ENCODE measurements around the gene NCOA3.

Gene NCOA3

DNA sequence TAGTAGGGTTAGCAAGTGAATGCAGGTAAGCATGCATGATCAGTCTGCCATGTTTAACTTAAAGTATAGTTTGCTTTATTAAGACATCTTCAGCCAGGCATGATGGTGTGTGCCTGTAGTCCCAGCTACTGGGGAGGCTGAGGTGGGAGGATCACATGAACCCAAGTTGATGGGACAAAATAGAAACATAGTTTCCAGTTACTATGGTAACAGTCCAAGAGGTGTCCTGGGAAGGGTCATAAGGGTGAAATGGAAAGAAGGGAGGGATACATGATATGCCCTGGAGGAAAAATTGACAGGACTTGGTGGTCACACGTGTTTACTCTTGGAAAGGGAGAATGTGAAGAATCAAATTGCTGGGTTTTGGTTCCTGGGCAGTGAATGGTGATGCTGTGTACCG lies 143.9 kb downstream of the NCOA3 start:
- no peak for DNase-seq

DNA sequence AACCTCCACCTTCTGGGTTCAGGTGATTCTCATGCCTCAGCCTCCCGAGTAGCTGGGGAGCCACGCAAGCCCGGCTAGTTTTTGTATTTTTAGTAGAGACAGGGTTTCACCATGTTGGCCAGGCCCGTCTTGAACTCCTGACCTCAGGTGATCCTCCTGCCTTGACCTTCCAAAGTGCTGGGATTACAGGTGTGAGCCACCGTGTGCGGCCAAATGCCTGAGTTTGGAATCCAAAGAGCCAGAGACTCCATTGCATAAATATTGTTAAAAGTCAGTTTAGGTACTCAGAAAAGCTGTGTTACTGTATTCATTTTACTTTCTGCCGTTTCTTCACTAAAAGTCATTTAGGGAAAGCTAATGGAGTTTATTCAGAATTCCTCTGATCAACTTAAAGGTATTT lies 146.3 kb downstream of the NCOA3 start:
- no peak for DNase-seq

DNA sequence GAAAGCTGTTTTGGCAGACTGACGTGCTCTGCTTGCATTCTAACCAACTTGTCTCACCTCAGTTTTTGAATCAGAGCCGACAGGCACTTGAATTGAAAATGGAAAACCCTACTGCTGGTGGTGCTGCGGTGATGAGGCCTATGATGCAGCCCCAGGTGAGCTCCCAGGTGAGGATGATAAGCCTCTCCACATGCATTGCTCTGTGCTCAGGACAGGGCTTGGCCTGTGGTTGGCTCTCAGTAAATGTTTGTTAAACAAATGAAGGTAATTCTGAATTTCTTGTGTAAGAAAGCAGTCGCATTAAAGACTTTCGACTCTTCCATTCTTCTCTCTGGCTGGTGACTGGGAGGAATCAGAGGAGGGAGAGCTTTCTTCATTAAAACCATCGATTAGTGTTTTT lies 147.3 kb downstream of the NCOA3 start:
- DNase-seq, result no peak

DNA sequence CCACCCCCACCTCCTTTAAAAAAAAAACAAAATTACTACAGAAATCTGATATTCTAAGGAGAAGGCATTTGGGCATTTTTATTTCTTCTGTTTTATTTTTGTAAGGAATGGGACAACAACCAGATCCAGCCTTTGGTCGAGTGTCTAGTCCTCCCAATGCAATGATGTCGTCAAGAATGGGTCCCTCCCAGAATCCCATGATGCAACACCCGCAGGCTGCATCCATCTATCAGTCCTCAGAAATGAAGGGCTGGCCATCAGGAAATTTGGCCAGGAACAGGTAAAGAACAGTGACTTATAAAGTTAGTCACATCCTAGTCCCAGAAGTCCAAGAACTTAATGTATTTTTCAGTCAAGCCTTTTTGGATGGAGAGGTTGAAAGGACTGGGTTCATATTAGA lies 150.6 kb downstream of the NCOA3 start:
- DNase-seq, result no peak

DNA sequence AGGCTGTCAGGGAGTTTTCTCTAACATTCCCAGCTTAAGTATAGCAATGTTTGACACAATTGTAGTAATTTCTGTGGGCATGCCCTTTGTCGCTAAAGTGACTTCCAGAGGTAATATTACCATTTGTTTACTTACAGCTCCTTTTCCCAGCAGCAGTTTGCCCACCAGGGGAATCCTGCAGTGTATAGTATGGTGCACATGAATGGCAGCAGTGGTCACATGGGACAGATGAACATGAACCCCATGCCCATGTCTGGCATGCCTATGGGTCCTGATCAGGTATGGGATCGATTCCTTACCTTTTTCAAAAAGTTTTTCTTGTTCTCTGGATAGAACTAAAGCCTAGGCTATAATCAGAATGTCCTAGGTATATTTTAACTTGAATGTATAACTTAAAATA lies 151.1 kb downstream of the NCOA3 start:
- DNase-seq, result no peak

DNA sequence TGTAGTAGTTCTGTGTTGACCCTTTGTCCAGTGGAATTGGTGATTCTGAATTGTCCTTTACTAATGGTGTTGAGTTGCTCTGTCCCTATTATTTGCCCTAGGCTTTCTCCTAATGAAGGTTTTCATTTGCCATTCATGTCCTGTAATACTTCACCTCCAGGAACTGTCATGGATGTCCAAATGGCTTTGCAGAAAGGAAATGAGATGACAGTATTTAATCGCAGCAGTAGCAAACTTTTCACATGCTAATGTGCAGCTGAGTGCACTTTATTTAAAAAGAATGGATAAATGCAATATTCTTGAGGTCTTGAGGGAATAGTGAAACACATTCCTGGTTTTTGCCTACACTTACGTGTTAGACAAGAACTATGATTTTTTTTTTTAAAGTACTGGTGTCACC lies 152.2 kb downstream of the NCOA3 start:
- no peak for DNase-seq

DNA sequence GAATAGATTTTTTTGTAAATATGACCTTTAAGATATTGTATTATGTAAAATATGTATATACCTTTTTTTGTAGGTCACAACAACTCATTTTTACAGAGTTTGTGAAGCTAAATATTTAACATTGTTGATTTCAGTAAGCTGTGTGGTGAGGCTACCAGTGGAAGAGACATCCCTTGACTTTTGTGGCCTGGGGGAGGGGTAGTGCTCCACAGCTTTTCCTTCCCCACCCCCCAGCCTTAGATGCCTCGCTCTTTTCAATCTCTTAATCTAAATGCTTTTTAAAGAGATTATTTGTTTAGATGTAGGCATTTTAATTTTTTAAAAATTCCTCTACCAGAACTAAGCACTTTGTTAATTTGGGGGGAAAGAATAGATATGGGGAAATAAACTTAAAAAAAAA lies 152.7 kb downstream of the NCOA3 start:
- no peak for DNase-seq

DNA sequence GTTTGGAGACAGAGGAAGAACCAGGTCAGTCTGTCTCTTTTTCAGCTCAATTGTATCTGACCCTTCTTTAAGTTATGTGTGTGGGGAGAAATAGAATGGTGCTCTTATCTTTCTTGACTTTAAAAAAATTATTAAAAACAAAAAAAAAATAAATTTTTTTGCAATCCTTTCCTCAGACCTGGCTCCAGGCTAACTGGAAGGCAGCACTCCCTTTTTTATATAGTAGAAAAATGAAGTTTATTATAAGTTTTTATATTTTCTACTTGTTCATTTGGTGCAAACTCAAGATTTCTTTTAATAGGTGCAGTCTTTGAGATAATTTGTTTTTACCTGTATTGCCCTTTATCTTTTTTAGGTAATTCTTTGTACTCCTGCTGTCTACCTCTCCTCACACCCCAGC lies 153.9 kb downstream of the NCOA3 start:
- no peak for DNase-seq

DNA sequence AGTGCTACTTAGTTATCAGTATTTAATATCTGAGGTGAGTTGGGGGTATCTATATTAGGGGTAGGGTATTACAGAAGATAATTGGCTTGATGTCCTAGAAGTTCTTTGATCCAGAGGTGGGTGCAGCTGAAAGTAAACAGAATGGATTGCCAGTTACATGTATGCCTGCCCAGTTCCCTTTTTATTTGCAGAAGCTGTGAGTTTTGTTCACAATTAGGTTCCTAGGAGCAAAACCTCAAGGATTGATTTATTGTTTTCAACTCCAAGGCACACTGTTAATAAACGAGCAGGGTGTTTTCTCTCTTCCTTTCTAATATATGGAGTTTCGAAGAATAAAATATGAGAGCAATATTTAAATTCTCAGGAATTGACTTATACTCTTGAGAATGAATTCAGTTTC lies 154.6 kb downstream of the NCOA3 start:
- no peak for DNase-seq

DNA sequence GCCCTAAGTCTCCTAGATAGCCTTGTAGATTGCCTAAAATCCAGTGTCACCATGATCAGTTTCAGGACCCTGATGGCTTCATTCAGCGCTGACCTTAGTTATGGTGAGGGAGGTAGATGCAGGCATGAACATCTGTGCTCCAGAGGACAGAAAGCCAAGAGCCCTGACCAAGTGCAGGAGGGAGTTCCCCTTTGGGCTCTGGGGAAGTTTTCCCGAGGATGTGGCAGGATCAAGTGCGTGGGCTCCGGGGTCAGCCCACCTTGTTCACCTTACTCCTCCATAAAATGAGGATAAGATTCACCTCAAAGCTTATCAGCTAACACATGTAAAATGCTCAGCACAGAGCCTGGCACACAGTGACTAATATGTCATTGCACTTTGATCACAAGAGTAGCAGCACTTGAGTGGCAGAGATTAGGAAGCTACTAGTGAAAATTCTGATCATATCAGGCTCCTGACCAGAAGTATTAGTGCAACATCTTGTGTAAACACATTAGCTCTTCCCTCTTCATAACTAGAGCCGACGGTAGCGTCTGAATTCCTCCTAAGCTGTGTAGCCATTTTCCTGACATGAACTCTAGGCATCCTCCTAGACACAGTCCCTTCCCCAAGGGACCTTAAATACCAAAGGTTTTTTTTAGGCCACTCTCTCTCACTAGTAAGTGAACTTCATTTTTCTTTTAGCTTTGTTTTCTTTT lies 158.4 kb downstream of the NCOA3 start:
- DNase-seq, result no peak

DNA sequence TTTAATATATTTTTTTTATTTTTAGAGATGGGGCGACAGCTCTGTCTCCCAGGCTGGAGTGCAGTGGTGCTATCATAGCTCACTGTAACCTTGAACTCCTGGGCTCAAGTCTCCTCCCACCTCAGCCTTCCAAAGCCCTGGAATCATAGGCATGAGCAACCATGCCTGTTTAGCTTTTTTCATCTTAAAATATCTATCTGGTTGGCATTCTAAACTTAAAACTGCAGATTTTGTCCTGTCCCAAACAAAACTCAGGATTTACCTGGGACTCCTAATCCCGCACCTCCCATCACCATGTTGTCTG lies 158.9 kb downstream of the NCOA3 start:
- DNase-seq, result no peak

DNA sequence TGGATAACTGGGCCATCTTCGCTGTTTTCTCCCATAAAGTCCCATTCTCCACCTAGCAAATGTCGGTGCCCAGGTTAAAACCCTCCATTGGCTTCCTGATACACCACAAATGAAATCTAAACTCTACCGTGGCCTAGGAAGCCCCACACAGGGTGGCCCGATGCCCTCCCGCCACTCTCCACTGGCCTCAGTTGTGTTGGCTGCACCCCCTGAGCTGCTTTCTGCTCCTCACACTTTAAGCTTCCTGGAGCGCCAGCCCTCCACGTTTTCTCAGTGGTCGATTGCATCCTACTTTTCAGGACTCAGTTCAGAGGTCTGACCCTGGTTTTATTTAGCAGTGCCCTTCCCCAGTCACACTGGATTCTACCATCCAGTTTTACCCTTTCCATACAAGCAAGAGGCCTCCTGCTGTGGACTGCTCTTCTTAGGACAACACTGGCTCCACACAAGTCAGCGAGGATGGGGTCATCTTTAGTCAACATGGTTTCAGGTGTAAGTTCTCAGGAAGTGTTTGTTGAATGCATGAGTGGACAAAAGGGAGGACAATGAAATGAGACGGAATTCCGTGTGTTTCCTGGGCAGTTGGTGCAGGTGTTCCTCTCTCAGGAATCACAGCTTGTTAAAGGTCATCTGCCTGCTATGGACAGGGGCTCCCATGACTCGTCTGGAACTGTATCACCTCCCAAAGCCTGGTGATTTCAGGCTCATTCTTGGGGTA lies 159.5 kb downstream of the NCOA3 start:
- no peak for DNase-seq

DNA sequence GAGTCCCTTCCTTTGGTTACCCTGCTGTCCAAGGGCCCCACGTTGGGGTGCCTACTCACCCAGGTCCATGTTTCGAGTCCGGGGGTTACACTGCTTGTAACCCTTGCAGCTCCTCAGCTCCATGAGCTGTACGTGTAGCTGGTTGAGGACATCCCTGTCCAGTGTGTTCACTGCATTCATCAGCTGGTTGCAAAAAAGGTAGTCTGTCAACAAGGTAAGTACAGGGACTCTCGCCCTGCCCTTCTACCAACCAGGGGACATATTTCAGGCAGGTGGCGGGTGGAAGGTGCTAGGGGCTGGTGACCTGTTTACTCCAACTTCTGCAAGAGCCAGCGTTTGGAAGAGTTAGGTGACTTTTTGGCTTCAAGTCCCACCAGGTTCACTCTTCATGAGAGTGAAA lies 160.0 kb downstream of the NCOA3 start:
- no peak for DNase-seq

DNA sequence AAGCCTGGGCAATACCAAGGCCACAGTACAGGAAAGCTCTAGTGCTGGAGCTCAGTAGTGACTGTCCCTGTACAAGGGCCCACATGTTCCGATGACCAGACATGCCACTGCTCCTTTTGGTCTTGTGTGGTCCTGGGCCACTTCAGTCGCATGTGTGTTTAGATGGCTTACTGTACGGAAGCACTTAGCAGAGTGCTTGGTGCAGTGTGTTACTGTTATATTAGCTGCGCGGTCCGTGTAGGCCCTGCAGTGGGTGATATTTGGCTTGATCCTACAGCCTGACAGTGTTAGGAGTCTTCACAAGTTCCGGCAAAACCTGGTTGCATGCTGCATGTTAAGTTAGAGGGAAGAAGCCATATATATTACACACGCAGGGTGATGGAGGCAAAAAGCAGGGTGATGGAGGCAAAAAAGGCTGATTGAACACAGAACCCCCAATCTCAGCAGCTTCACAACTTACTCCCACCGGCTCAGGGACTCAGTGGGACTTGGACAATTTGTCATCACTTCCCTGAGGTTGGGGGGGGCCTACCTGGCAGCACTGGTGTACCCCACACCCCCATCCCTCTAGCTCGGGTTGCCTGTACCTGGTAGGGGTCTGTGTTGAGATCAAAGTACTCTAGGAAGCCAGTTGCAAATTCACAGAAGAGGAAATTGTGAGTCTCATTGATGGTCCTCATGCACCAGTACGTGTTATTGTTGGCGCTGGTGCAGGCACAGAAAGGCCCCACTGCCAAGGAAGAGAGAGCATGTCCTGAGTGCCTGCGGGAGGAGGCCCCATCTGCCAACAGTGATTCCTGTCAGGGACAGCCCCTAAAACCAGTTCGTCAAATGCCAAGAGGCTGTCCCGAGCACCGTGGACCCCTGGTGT lies 161.0 kb downstream of the NCOA3 start:
- no peak for DNase-seq

DNA sequence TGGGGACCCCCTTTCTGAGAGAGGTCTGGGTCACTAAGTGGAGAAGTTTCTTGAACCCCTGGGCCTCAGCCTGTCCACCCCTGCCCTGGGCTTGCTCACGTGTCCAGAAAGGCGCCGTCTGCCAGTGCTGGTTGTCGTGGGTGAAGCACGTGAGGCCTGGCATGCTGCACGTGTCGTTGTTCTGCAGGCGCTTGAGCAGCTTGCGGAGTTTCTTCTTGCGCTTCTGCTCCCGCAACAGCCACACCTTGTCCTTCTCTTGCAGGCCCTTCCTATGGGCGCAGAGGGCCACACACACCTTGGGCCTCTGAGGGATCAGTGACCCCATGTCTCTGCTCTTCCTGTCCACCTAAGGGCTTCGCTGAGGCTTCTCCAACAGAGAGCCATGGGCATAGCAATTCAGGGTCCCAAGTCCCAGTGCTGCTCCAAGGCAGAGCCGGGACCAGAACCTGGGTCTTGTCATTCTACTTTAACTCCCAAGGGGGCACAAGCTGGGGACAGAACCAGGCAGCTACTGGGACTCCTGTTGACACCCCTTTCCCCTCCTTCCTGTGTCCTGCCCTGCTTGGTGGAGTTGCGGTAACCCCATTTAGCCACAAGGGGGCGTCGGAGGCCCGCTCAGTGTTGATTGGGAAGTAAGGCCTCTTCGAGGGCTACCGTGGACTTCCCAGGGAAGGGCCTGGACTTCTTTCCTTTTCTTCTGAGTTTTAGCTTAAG lies 161.8 kb downstream of the NCOA3 start:
- peak; percentile 72 for DNase-seq

DNA sequence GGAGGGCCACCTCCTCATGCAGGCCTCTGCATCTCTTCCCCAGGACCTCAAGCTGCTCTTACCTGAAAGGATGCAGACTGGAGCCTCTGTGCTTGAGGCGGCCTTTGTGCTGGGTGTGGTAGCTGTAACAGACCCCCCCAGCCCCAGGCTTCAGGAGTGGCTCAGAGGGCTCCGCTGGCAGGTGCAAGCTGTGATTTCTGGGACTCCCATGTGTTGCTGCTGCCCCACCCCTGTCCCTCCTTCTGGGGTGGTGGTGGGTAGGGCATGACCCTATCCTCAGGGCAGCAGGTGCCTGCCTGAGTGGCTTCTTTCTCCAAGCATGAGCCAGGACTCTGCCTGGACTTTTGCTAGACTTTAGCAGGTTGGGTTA lies 162.4 kb downstream of the NCOA3 start:
- DNase-seq, result no peak

DNA sequence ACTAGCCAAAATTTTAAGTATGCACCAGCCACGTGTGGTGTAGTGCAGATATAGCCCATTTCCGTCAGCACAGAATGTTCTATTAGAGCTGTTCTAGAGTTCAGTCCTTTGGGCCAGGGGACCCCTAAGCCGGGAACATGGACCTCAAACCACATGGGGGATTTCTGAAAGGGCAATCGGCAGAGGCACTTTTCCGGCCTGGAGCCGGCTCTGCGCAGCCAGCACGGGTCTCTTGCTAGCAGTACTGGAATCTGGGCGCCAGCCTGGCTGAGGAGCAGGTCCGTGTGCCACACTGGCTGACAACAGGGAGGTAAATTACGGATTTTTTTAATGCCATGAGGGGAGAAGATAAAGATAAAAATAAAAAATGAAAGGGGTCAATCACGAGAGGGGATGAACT lies 163.1 kb downstream of the NCOA3 start:
- no peak for DNase-seq

DNA sequence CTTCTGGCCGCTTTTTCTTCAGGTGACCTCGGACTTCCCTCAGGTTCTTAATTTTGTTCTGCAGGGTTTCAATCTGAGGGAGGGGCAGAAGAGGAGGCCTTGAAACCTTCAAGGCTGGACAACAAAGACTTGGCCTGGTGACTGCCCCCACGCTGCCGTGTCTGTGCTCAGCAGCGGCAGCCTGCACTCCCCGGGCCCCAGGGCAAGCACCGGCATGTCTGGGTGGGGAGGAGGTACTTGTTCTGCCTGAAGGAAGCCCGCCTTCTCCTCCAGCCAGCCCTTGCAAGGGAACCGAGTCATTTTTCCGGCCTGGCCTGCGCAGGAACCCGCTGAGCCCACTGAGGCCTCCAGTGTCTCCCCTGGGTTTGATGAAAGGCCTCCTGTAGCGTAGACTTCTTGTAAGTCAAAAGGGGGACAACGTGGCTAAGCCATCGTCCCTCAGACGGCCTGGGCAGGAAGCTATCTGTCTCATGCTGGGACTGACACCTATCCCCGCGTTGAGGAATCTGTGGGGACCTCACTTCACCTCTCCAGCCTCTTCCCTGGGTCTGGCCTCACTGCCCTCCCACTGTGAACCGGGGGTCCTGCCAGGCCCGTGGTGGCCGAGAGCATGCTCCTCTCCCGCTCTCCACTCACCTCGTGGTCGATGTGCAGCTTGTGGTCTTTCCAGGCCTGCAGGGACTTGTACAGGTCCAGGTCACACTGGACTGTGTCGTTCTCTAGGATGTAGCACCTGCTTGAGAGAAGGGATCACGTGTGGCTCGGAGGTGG lies 163.7 kb downstream of the NCOA3 start:
- no peak for DNase-seq

DNA sequence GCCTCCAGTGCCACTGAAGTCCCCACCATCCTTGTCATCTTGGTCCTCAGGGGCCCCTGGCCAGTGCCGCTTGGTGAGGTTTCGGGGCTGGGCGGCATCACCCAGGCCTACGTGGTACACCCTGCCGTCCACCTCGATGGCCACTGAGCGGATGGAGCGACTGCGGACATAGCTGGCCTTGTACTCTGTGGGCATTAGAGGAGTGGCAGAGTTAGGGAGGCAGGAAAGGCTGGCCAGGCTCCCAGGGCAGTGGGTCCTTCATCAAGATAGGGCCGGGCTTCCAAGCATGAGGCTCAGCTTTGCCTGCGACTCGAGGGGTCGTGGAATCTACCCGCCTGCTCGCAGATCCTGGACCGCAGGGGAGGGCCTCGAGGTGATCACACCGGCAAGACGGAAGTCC lies 164.6 kb downstream of the NCOA3 start:
- no peak for DNase-seq

DNA sequence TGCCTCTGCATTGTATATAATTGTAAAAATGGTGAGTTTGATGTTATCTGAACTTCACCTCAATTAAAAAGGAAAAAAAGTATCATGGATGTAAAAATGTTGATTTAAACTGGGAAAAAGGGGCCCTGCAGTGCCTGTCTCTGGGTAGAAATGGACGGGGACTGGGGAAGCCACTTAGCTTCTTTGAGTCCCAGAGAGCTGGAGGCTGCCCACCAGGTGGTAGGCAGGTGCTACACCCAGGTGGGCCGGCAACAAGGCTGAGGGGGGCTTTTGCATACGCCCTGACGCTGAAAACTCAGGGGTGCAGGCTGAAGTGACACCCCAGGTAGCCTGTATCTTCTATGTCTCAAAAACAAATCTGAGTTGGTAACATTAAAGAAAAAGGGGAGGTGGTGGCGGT lies 165.4 kb downstream of the NCOA3 start:
- DNase-seq, result no peak

DNA sequence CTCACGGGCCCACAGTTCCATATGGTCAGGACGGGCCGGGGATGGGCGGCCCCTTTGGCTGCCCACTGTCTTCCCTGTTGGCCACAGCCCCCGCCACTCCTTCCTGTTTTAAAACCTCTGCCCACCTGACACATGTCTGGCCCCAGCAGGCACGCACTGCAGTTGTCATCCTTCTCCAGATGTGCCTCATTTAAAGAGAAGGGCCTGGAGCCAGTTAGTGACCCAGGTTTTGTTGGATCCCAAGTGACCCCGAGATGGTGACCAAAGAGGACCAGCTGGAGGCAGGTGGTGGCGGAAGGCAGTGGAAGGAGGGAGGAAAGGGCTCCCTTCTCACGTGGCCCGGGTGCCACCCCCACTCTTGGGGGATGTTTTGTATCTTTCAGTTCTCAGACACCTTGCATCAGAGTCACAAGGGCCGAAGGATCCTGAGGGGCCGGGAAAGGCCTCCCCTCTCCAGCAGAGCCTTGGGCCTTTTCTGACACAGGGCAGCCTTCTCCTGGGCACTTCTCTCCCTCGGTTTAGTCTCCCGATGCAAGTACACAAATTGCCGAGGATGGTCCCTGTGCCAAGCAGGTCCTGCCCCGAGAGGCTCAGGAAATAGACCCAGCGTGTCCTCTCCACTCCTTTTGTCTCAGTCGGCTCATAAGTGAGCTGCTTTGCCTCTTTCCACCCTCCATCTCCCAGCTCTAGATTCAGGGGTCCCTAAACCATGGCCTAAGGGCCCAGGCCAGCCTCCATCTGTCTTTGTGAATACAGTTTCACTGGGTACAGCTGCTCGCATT lies 166.0 kb downstream of the NCOA3 start:
- DNase-seq, result peak; percentile 28

Measured in activated CD4-positive, CD25-positive, alpha-beta regulatory T cell treated with anti-CD3 and anti-CD28 coated beads, Interleukin-2, amount 50 U/mL, for 72 hours (primary cell).